ENCODE measurements around the gene PTPRM.

PTPRM gene

GRCh38 chr18:8326763-8327394 is 759.8 kb downstream of the PTPRM start:
- DNase-seq (ENCODE audit: low read depth in 2 of 2) = no peak

- DNase-seq (ENCODE audit: low read depth in 2 of 2) = no peak
These were observed 761.0 kb downstream of the PTPRM start for GRCh38 chr18:8328126-8328525.

GRCh38 chr18:8329186-8329771 is 762.2 kb downstream of the PTPRM start:
- no peak for DNase-seq (ENCODE audit: low read depth in 2 of 2)

GRCh38 chr18:8330575-8330974 is 763.5 kb downstream of the PTPRM start:
- DNase-seq (ENCODE audit: low read depth in 2 of 2) = no peak

- no peak for DNase-seq (ENCODE audit: low read depth in 2 of 2)
These were observed 765.2 kb downstream of the PTPRM start for GRCh38 chr18:8332286-8332685.

- no peak for DNase-seq (ENCODE audit: low read depth in 2 of 2)
These were observed 766.8 kb downstream of the PTPRM start for GRCh38 chr18:8333961-8334360.

- no peak for DNase-seq (ENCODE audit: low read depth in 2 of 2)
These were observed 770.1 kb downstream of the PTPRM start for GRCh38 chr18:8337211-8337610.

GRCh38 chr18:8339210-8339609 is 772.1 kb downstream of the PTPRM start:
- no peak for DNase-seq (ENCODE audit: low read depth in 2 of 2)

- DNase-seq (ENCODE audit: low read depth in 2 of 2) = no peak
These were observed 772.8 kb downstream of the PTPRM start for GRCh38 chr18:8339952-8340351.

GRCh38 chr18:8341481-8342230 is 774.5 kb downstream of the PTPRM start:
- no peak for DNase-seq (ENCODE audit: low read depth in 2 of 2)

- DNase-seq (ENCODE audit: low read depth in 2 of 2) = no peak
These were observed 781.1 kb downstream of the PTPRM start for GRCh38 chr18:8348051-8348720.

- DNase-seq (ENCODE audit: low read depth in 2 of 2) = no peak
These were observed 782.6 kb downstream of the PTPRM start for GRCh38 chr18:8349608-8350323.

- DNase-seq (ENCODE audit: low read depth in 2 of 2) = no peak
These were observed 783.5 kb downstream of the PTPRM start for GRCh38 chr18:8350628-8351027.

GRCh38 chr18:8351161-8351560 is 784.0 kb downstream of the PTPRM start:
- DNase-seq (ENCODE audit: low read depth in 2 of 2) = no peak

GRCh38 chr18:8354304-8354703 is 787.2 kb downstream of the PTPRM start:
- no peak for DNase-seq (ENCODE audit: low read depth in 2 of 2)

GRCh38 chr18:8356001-8356400 is 788.9 kb downstream of the PTPRM start:
- DNase-seq (ENCODE audit: low read depth in 2 of 2) = no peak

GRCh38 chr18:8357320-8357719 is 790.2 kb downstream of the PTPRM start:
- DNase-seq (ENCODE audit: low read depth in 2 of 2) = no peak

- no peak for DNase-seq (ENCODE audit: low read depth in 2 of 2)
These were observed 791.1 kb downstream of the PTPRM start for GRCh38 chr18:8358033-8358765.

GRCh38 chr18:8359076-8359475 is 792.0 kb downstream of the PTPRM start:
- DNase-seq (ENCODE audit: low read depth in 2 of 2) = no peak

GRCh38 chr18:8359481-8359880 is 792.4 kb downstream of the PTPRM start:
- DNase-seq (ENCODE audit: low read depth in 2 of 2) = no peak

- no peak for DNase-seq (ENCODE audit: low read depth in 2 of 2)
These were observed 794.9 kb downstream of the PTPRM start for GRCh38 chr18:8361941-8362471.
